Mesendoderm (in vitro differentiated cells): Measurements from ENCODE around the gene CRACR2A. TPM values are rescaled to one million over a fixed set of nuclear protein-coding genes. Genes with fewer than 3 reads are reported as not detected.

Source experiments
- DNase-seq: peaks from one replicate; pipeline ENCODE4 v3.0.0; 2013
- H2AK5ac ChIP-seq: 2 replicates; pipeline ENCODE4 v1.6.1; 2013; ENCODE audit warnings: low read length, inconsistent platforms
- H2BK120ac ChIP-seq: 2 replicates; pipeline ENCODE4 v1.6.1; 2013; ENCODE audit warnings: low read depth, mild to moderate bottlenecking, low read length, moderate library complexity, mixed read lengths
- H2BK15ac ChIP-seq: replicated peaks from 2 replicates; pipeline ENCODE4 v1.6.1; 2013; ENCODE audit warnings: low read depth, mild to moderate bottlenecking, moderate library complexity
- H2BK5ac ChIP-seq: 2 replicates; pipeline ENCODE4 v1.6.1; 2013; ENCODE audit warnings: low read length, inconsistent platforms
- H3K18ac ChIP-seq: 2 replicates; pipeline ENCODE4 v1.6.1; 2013; ENCODE audit warnings: mild to moderate bottlenecking, low read length, mixed read lengths
- H3K23ac ChIP-seq: one replicate; pipeline ENCODE4 v1.6.1; 2013; ENCODE audit warnings: low read length
- H3K27ac ChIP-seq: 2 replicates; pipeline ENCODE4 v1.5.1; 2013; ENCODE audit warnings: low read depth, mild to moderate bottlenecking, inconsistent platforms, low read length, moderate library complexity
- H3K27me3 ChIP-seq: 2 replicates; pipeline ENCODE4 v1.6.1; 2013; ENCODE audit warnings: low read length, control low read depth, mild to moderate bottlenecking, inconsistent platforms; ENCODE audit not compliant: insufficient read depth, poor library complexity
- H3K36me3 ChIP-seq: 2 replicates; pipeline ENCODE4 v1.6.1; 2013; ENCODE audit warnings: low read length, inconsistent platforms; ENCODE audit not compliant: control insufficient read depth, insufficient read depth
- H3K4ac ChIP-seq: one replicate; pipeline ENCODE4 v1.6.1; 2013; ENCODE audit warnings: low read depth, mild to moderate bottlenecking, low read length, moderate library complexity
- H3K4me1 ChIP-seq: 2 replicates; pipeline ENCODE4 v1.6.1; 2013; ENCODE audit warnings: low read depth, low read length, inconsistent platforms; ENCODE audit not compliant: control insufficient read depth
- H3K4me2 ChIP-seq: 2 replicates; pipeline ENCODE4 v1.6.1; 2013; ENCODE audit warnings: low read length
- H3K4me3 ChIP-seq: 2 replicates; pipeline ENCODE4 v1.5.1; 2013; ENCODE audit warnings: mild to moderate bottlenecking, low read length
- H3K56ac ChIP-seq: one replicate; pipeline ENCODE4 v1.6.1; 2013; ENCODE audit warnings: low read length
- H3K79me1 ChIP-seq: 2 replicates; pipeline ENCODE4 v1.6.1; 2013; ENCODE audit warnings: low read length, inconsistent platforms
- H3K79me2 ChIP-seq: 2 replicates; pipeline ENCODE4 v1.6.1; 2013; ENCODE audit warnings: mild to moderate bottlenecking, low read length; ENCODE audit not compliant: control insufficient read depth, insufficient read depth
- H3K9ac ChIP-seq: 2 replicates; pipeline ENCODE4 v1.6.1; 2013; ENCODE audit warnings: low read length, inconsistent platforms
- H4K5ac ChIP-seq: one replicate; pipeline ENCODE4 v1.6.1; 2013; ENCODE audit warnings: low read length
- H4K8ac ChIP-seq: one replicate; pipeline ENCODE4 v1.6.1; 2013; ENCODE audit warnings: low read depth, mild to moderate bottlenecking, control low read depth, low read length, moderate library complexity
- WGBS: extraction: QIAGEN DNeasy Blood & Tissue Kit; methylation state at CpG from one replicate; pipeline ENCODE4 v1.1.7; 2013; ENCODE audit warnings: low lambda C conversion rate, missing lambda C conversion rate; ENCODE audit not compliant: insufficient coverage; ENCODE audit errors: extremely low coverage; 5-methylcytosine and 5-hydroxymethylcytosine counted together
- polyA plus RNA-seq, 2 experiments: library from polyadenylated mRNA; stranded (reverse); fragments of 200-250 nt; gene quantifications; one replicate each; pipeline ENCODE4 v1.2.3, GENCODE V29; 2013

The CRACR2A gene, protein sequence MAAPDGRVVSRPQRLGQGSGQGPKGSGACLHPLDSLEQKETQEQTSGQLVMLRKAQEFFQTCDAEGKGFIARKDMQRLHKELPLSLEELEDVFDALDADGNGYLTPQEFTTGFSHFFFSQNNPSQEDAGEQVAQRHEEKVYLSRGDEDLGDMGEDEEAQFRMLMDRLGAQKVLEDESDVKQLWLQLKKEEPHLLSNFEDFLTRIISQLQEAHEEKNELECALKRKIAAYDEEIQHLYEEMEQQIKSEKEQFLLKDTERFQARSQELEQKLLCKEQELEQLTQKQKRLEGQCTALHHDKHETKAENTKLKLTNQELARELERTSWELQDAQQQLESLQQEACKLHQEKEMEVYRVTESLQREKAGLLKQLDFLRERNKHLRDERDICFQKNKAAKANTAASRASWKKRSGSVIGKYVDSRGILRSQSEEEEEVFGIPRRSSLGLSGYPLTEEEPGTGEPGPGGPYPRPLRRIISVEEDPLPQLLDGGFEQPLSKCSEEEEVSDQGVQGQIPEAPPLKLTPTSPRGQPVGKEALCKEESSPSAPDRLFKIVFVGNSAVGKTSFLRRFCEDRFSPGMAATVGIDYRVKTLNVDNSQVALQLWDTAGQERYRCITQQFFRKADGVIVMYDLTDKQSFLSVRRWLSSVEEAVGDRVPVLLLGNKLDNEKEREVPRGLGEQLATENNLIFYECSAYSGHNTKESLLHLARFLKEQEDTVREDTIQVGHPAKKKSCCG
- polyA plus RNA-seq (2013, experiment 1 of 2), result 3.1 TPM
- 3.1 TPM for polyA plus RNA-seq (2013, experiment 2 of 2)

DNA sequence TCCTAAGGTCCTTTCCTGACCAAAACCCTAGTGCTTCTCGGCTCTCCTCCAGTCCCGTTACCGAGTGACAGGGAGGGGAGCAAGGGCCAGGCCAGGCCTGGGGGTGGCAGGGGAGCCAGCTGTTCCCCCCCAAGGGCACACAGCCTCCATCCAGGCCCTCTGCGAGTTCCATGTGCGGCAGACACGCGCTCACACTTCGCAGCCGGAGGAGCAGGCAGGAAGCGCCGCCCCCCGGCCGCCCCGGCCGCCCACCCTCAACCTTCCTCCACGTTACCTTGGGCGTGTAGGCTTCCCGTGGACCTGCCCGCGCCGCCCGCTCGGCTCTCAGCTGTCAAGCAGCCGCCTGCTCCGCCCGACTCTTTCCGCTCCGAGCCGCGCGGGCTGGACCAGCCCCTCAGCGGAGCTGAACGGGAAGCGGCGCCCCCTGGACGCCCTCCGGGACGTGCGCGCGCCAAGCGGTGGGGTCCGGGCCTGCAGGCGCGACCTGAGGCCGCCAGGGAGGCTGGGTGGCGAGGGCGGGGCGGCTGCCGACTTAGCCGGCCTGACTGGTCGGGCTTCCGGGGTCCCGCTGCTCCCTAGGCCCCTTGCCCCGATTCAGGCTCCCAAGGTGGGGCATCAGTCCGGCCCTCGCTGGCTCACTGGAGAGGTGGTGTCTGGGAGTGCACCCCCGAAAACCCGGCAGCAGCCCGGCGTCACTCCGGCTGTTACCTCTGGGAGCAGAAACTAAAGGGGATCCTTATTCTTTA, at the start of gene CRACR2A:
CRACR2A (minus strand) TSS at position 369 of the 746 bp plus-strand sequence. CDS start 56,110 bp downstream, outside the sequence.
- Histone ChIP-seq H3K79me1 (no peaks in the 10 kb centered on the region), H3K27me3 (no peaks in the 10 kb centered on the region), H3K23ac (no peak within 1 kb of the TSS), H3K9ac (peak within 1 kb of the TSS; percentile 50), H3K4me1 (no peaks in the 10 kb centered on the region), H3K79me2 (no peaks in the 10 kb centered on the region), H3K4me3 (no peak within 1 kb of the TSS), H2BK15ac (no peak within 1 kb of the TSS), H4K5ac (no peak within 1 kb of the TSS), H2BK5ac (no peak within 1 kb of the TSS), H3K4me2 (peak within 1 kb of the TSS; percentile 38), H3K56ac (peak within 1 kb of the TSS; percentile 80), H3K18ac (no peak within 1 kb of the TSS), H3K36me3 (no peaks in the 10 kb centered on the region), H2BK120ac (no peak within 1 kb of the TSS), H3K4ac (no peak within 1 kb of the TSS), H2AK5ac (no peak within 1 kb of the TSS), H3K27ac (no peak within 1 kb of the TSS), H4K8ac (no peak within 1 kb of the TSS)
- peak; percentile 89 for DNase-seq
- WGBS, result no CpG with 5 or more reads among the region's 62 CpGs

DNA sequence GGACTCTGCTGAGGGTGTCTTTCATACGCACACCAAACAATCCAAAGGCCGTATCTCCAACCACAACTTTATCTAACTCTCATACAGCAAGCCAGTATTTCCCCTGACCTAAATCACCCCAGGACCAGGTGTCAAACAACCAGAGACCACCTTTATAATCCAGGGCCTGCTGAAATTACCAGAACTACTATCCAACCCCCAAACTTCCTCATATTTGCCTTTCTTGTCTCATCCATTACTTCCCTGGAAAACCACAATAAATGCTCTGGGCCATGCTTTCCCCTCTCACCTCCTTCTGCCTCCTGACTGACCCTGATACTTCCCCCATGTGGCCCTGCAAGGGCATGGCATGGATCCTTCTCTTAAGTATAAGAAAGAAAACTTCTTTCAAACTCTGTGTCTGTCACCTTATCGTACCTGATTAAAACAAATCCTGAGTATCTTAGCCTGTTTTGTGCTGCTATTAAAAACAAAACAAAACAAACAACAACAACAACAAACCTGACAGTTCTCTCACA, 44.7 kb upstream of the CRACR2A start:
- no CpG with 5 or more reads among the region's 3 CpGs for WGBS
- Histone ChIP-seq H2BK15ac (no peak overlapping the region), H3K36me3 (no peaks in the 10 kb centered on the region), H3K4ac (no peak overlapping the region), H3K56ac (no peak overlapping the region), H2AK5ac (no peak overlapping the region), H3K79me1 (no peaks in the 10 kb centered on the region), H4K5ac (no peak overlapping the region), H3K9ac (no peak overlapping the region), H3K4me3 (no peak overlapping the region), H3K23ac (no peak overlapping the region), H2BK5ac (no peak overlapping the region), H4K8ac (no peak overlapping the region), H3K4me1 (no peaks in the 10 kb centered on the region), H3K27me3 (no peaks in the 10 kb centered on the region), H3K18ac (no peak overlapping the region), H3K4me2 (no peak overlapping the region), H2BK120ac (no peak overlapping the region), H3K27ac (no peak overlapping the region), H3K79me2 (no peaks in the 10 kb centered on the region)
- peak; percentile 26 for DNase-seq

DNA sequence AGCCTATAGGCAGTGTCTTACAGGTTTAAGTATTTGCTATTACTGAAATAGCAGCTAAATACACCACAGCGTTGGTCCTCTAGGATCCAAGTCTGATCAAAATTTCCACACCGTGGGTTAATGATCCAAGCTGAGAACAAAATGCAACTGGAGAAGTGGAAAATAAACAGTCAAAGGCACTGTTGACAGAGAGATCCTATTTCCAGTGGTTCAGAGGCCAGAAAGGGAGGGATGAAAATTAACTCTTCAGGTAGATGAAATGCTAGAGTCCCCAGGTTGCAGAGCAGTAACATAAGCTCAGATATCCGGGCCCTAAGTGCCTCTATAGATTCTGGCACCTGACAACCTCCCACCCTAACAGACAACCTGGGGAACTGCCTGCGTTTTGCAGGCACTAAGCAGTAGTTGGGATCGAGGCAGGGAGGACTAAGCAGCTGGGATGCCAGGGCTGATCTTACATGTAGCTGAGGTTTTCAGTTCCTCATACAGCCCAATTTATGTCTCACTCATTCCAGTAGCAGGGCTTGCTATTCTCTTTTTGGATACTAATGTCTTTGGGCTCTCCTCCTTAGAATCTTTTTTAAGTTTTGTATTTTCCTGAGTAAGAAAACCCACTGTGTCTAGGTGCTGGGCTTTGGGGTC, 42.7 kb upstream of the CRACR2A start:
- no CpG with 5 or more reads among the region's 5 CpGs for WGBS
- Histone ChIP-seq H3K4me1 (no peaks in the 10 kb centered on the region), H3K4me3 (no peak overlapping the region), H2BK5ac (no peak overlapping the region), H3K56ac (no peak overlapping the region), H4K5ac (no peak overlapping the region), H2BK15ac (no peak overlapping the region), H3K79me1 (no peaks in the 10 kb centered on the region), H2AK5ac (no peak overlapping the region), H3K79me2 (no peaks in the 10 kb centered on the region), H3K36me3 (no peaks in the 10 kb centered on the region), H4K8ac (no peak overlapping the region), H3K4me2 (no peak overlapping the region), H3K23ac (no peak overlapping the region), H3K18ac (no peak overlapping the region), H3K4ac (no peak overlapping the region), H3K9ac (no peak overlapping the region), H3K27ac (no peak overlapping the region), H3K27me3 (no peaks in the 10 kb centered on the region), H2BK120ac (no peak overlapping the region)
- no peak for DNase-seq

DNA sequence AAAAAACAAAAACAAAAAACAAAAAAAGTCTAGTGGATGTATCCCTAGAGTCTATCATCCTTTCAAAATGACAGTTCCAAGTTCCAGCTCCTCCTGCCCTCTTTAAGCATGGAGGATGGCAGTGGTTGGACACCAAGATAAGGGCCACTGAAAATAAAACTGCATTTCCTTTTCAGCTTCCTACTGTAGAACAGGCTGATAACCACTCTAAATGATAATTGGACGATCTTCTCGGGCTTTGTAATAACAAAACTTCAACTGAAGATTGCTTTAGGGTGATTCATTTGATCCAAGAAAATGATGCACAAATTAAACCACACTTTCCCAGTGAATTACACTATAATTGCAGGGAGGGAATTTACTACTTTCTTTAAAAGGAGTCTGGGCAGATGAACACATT, 42.2 kb upstream of the CRACR2A start:
- no peak overlapping the region for H3K9ac ChIP-seq
- H3K27ac ChIP-seq, result no peak overlapping the region
- no peak overlapping the region for H3K4me2 ChIP-seq
- H3K36me3 ChIP-seq, result no peaks in the 10 kb centered on the region
- H2BK120ac ChIP-seq, result no peak overlapping the region
- H4K8ac ChIP-seq, result no peak overlapping the region
- no peak overlapping the region for H2BK15ac ChIP-seq
- no peak overlapping the region for H3K4me3 ChIP-seq
- no peak overlapping the region for H3K4ac ChIP-seq
- WGBS, result no CpG with 5 or more reads among the region's 2 CpGs
- no peaks in the 10 kb centered on the region for H3K79me2 ChIP-seq
- H3K27me3 ChIP-seq, result no peaks in the 10 kb centered on the region
- H3K18ac ChIP-seq, result no peak overlapping the region
- H4K5ac ChIP-seq, result no peak overlapping the region
- no peak overlapping the region for H3K23ac ChIP-seq
- no peak for DNase-seq
- no peak overlapping the region for H3K56ac ChIP-seq
- no peak overlapping the region for H2AK5ac ChIP-seq
- no peak overlapping the region for H2BK5ac ChIP-seq
- H3K4me1 ChIP-seq, result no peaks in the 10 kb centered on the region
- no peaks in the 10 kb centered on the region for H3K79me1 ChIP-seq

DNA sequence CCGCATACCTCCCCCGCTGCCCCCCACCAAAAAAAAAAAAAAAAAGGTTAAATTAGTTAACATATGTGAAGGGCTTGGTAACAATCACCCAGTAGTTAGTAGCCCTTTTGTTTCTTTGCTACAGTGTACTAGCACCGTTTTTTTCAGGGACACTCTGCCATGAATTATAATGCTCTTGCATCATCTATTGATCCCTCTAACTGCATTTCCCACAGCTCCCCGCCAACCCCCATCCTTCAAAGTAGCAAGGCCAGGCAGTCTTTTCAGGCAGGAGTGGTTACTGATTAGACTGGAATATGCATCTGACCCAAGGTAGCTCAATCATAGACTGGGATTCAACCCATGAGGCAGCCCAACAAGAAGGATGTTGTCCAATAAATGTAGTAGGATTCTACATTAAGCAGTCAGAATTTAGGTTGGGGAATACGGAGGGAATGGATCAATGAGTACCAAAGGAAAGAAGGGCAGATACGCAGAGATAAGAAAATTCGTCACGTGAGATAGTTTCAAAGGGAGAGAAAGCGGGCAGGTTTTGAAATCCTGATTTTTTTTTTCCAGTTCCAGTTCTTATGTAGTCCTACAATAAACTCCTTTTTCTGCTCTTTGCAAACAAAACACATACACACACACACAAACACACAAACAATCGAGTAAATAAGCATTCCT, 39.8 kb upstream of the CRACR2A start:
- Histone ChIP-seq H3K4me3 (no peak overlapping the region), H2BK5ac (no peak overlapping the region), H3K9ac (no peak overlapping the region), H4K8ac (no peak overlapping the region), H2AK5ac (no peak overlapping the region), H3K4me1 (peaks cover 2% of the 10 kb centered on the region), H3K36me3 (no peaks in the 10 kb centered on the region), H3K56ac (no peak overlapping the region), H3K27me3 (no peaks in the 10 kb centered on the region), H3K4ac (no peak overlapping the region), H2BK120ac (no peak overlapping the region), H2BK15ac (no peak overlapping the region), H3K4me2 (no peak overlapping the region), H3K79me2 (no peaks in the 10 kb centered on the region), H3K79me1 (no peaks in the 10 kb centered on the region), H3K27ac (no peak overlapping the region), H3K18ac (no peak overlapping the region), H3K23ac (no peak overlapping the region), H4K5ac (no peak overlapping the region)
- WGBS, result 100% methylated on average over 1 of the region's 10 CpGs
- DNase-seq, result no peak
